Prostate gland (tissue), 2 donors: ENCODE data around the gene GCSAML. TPM values are rescaled to one million over a fixed set of nuclear protein-coding genes. Genes with fewer than 3 reads are reported as not detected.

Experiments
- DNase-seq: peaks from one replicate; pipeline ENCODE4 v3.0.0-alpha.2; 2019; ENCODE audit warnings: low spot score
- H3K27ac ChIP-seq, 2 donors: fragments of 200-600 bp; sonication (generic); 2 replicates each; pipeline ENCODE4 v1.5.1; 2017 to 2019
- H3K27me3 ChIP-seq: fragments of 200-600 bp; sonication (generic); replicated peaks from 2 replicates; pipeline ENCODE4 v1.5.1; 2019; ENCODE audit not compliant: insufficient read depth
- H3K36me3 ChIP-seq, 2 donors: fragments of 200-600 bp; sonication (generic); 1 replicate in 1 of 2; 2 replicates in 1 of 2; pipeline versions ENCODE4 v1.5.1 to v1.8.1; 2017 to 2019
- H3K4me1 ChIP-seq: fragments of 200-600 bp; sonication (generic); replicated peaks from 2 replicates; pipeline ENCODE4 v1.5.1; 2019
- H3K4me3 ChIP-seq, 2 donors: fragments of 200-600 bp; sonication (generic); 2 replicates each; pipeline ENCODE4 v1.5.1; 2017 to 2019
- H3K9me3 ChIP-seq: fragments of 200-600 bp; sonication (generic); 2 replicates; pipeline ENCODE4 v1.5.1; 2017
- POLR2A ChIP-seq: fragments of 450-650 bp; IDR thresholded peaks from one replicate; pipeline ENCODE4 v1.6.1; 2016; ENCODE audit warnings: antibody characterized with exemption, mild to moderate bottlenecking
- POLR2AphosphoS5 ChIP-seq: sonication (generic); formaldehyde crosslinking; IDR thresholded peaks from one replicate; pipeline ENCODE4 v1.6.1; 2017; ENCODE audit warnings: antibody characterized with exemption
- WGBS: methylation state at CpG from one replicate; pipeline ENCODE4 v1.1.5; 2018; 5-methylcytosine and 5-hydroxymethylcytosine counted together
- intact Hi-C: fragments of 100-400 bp; cut with DNase I; formaldehyde crosslinking; loops from one replicate; pipeline ENCODE4 v1.14.2; 2022
- total RNA-seq, 2 donors: library from RNA; depleted of rRNA; stranded (reverse); fragments of >200 nt; gene quantifications; one replicate each; pipeline ENCODE4 v1.1.0, GENCODE V29; 2016
- TF ChIP-seq, protein P1 (sequence below), 4 experiments: fragments of 200-600 bp in 2 of 4; fragments of 450-650 bp in 2 of 4; sonication (generic) in 2 of 4; IDR thresholded peaks; 1 replicate in 3 of 4; 2 replicates in 1 of 4; pipeline ENCODE4 v1.5.1; 2016 to 2019; ENCODE audit warnings: antibody characterized with exemption in 4 of 4, mild to moderate bottlenecking in 2 of 4, moderate library complexity in 2 of 4

GCSAML gene
- total RNA-seq, 2 donors from 2014 or later, result 1.2 to 1.5 TPM

DNA sequence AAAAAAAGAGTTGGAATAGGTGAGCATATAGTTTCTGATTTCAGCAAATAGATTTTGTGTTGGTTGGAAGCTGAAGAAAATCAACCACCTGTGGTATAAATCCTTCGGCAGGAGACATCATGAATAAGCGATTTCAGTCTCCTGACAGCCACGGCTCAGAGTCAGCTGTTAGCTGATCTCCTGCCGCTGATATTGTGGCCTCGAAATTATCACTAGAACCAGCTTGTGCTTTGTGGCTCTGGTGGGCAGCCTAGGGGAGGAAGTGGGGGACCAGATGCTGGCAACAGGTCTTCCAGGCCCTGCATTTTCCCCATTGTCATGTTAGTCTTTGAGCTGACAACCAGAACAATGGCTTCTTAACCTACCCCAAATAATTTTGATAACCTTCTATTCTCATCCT, 842 bp upstream of the GCSAML start:
- TF ChIP-seq, protein P1, sequence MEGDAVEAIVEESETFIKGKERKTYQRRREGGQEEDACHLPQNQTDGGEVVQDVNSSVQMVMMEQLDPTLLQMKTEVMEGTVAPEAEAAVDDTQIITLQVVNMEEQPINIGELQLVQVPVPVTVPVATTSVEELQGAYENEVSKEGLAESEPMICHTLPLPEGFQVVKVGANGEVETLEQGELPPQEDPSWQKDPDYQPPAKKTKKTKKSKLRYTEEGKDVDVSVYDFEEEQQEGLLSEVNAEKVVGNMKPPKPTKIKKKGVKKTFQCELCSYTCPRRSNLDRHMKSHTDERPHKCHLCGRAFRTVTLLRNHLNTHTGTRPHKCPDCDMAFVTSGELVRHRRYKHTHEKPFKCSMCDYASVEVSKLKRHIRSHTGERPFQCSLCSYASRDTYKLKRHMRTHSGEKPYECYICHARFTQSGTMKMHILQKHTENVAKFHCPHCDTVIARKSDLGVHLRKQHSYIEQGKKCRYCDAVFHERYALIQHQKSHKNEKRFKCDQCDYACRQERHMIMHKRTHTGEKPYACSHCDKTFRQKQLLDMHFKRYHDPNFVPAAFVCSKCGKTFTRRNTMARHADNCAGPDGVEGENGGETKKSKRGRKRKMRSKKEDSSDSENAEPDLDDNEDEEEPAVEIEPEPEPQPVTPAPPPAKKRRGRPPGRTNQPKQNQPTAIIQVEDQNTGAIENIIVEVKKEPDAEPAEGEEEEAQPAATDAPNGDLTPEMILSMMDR (IDR thresholded peaks at IDR 0.05), result no peak
- no peak for TF ChIP-seq POLR2AphosphoS5
- TF ChIP-seq POLR2A, result no peak
- Histone ChIP-seq H3K4me3 (no peak overlapping the region), H3K36me3 (no peaks in the 10 kb centered on the region), H3K4me1 (no peaks in the 10 kb centered on the region), H3K9me3 (no peaks in the 10 kb centered on the region), H3K27me3 (no peaks in the 10 kb centered on the region), H3K27ac (no peak overlapping the region)
- intact Hi-C loops, result no loop called here
- no peak for DNase-seq
- WGBS, result 79% methylated on average over 5 of the region's 5 CpGs

DNA sequence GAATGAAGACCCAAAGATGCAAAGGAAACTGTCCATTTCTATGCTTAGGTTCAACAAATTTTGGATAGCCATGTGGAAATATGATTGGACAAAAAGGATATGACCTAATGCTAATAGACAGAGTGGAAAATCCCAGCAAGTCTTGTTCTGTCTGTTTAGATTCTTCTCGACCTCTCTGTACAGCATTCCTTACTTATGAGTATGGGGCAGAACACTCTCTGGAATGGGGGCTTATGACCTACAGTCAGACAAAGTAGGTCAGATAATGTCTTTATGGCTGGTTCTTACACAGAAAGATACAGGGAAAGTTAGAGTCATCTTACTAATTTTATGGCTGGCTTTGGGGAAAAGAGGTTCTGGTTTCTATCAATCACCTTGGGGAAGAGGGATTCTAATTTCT, 2.8 kb downstream of the GCSAML start:
- H3K36me3 ChIP-seq, result no peaks in the 10 kb centered on the region
- H3K9me3 ChIP-seq, result no peaks in the 10 kb centered on the region
- intact Hi-C loops, result no loop called here
- TF ChIP-seq POLR2A, result no peak
- H3K27me3 ChIP-seq, result no peaks in the 10 kb centered on the region
- DNase-seq, result no peak
- H3K4me3 ChIP-seq, result no peak overlapping the region
- no peak overlapping the region for H3K27ac ChIP-seq
- no peaks in the 10 kb centered on the region for H3K4me1 ChIP-seq
- WGBS, result 18% methylated on average over 1 of the region's 1 CpG

DNA sequence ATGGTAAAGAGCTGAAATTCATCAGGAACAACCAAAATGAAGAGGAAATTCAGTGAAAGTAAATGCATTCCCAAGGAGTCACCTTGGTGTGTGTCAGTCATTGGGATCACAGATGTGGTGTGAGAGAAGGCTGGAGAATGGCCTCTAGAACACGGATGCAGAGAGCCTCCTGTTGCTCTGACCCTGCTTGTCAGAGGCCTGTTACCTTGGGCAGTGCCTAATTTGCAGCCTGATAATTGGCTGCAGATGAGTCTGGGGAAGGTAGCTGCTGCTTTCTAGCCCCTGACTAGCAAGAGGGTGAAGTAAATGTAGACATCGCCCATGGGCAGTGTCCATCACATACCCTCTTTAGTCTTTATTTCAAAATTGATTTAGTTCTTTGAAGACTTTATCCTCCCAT, 3.3 kb downstream of the GCSAML start:
- no peak overlapping the region for H3K27ac ChIP-seq

DNA sequence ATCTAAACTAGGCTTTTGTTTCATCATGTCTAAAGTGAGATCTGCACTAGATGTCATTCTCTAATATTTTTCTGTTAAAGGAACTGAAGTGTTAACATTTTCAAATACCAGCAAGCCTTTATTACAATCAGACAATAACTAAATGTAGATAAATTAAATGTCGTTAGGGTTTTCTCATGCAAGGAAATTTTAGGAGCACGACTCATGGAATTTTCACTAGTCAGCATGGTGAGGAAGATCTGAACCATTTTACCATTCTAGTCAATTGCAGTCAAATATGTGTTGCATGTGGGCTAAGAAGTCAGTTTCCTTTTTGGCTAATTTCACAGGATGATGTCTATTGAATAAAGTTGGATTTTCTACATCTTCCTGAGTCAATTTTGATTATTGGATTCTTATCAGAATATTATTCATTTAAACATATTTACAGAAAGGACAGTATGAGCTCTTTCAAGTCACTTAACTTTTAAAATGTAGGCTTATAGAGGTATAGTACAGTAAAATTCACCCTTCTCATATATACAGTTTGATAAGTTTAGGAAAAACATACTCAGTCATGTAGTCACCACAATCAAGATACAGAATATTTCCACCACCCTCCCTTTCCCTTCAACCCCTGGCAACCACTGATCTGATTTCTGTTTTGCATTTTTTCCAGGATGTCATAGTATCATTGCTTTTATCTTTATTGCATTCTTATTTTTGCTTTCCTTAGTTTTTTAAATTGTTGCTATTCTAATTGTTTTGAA, 9.2 kb downstream of the GCSAML start:
- Histone ChIP-seq H3K4me1 (no peaks in the 10 kb centered on the region), H3K36me3 (no peaks in the 10 kb centered on the region), H3K27ac (no peak overlapping the region), H3K4me3 (no peak overlapping the region), H3K27me3 (no peaks in the 10 kb centered on the region), H3K9me3 (no peaks in the 10 kb centered on the region)
- TF ChIP-seq POLR2AphosphoS5, result no peak
- TF ChIP-seq POLR2A, result no peak
- TF ChIP-seq, protein P1 (IDR thresholded peaks at IDR 0.05), result no peak
- intact Hi-C loops, result no loop called here
- 76% methylated on average over 2 of the region's 2 CpGs for WGBS
- no peak for DNase-seq

More for the DNA sequence above, 3.3 kb downstream of the GCSAML start:
- TF ChIP-seq, protein P1 (IDR thresholded peaks at IDR 0.05), result no peak
- TF ChIP-seq POLR2AphosphoS5 (no peak), POLR2A (no peak)
- intact Hi-C loops, result no loop called here
- no peaks in the 10 kb centered on the region for H3K9me3 ChIP-seq
- no peaks in the 10 kb centered on the region for H3K27me3 ChIP-seq
- WGBS, result 60% methylated on average over 2 of the region's 2 CpGs
- H3K4me1 ChIP-seq, result no peaks in the 10 kb centered on the region
- no peaks in the 10 kb centered on the region for H3K36me3 ChIP-seq
- H3K4me3 ChIP-seq, result no peak overlapping the region
- no peak for DNase-seq

DNA sequence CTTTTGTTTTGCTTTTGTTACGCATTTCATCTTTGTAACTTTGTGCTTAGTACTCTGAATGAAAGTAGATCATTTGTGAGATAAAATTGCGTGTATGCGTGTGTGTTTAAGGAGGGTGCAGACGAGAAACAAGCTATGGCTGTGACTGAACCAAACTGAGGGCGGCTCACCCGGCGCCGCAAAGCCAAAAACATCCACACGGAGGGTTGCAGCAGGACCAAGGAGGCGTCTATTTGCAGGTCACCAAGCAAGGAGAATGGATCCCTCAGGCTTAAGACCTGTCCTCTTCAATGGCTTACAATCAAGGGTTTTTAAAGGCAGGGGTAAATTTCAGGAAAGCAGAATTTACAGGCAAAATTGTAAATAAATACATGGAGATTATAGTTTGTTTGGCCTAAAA, 12.8 kb downstream of the GCSAML start:
- WGBS, result 42% methylated on average over 10 of the region's 10 CpGs
- H3K4me1 ChIP-seq, result no peaks in the 10 kb centered on the region
- no peaks in the 10 kb centered on the region for H3K27me3 ChIP-seq
- H3K27ac ChIP-seq, result no peak overlapping the region
- H3K9me3 ChIP-seq, result no peaks in the 10 kb centered on the region
- no peaks in the 10 kb centered on the region for H3K36me3 ChIP-seq
- DNase-seq, result no peak
- no peak for TF ChIP-seq POLR2A
- TF ChIP-seq, protein P1 (IDR thresholded peaks at IDR 0.05), result no peak
- no peak for TF ChIP-seq POLR2AphosphoS5
- H3K4me3 ChIP-seq, result no peak overlapping the region
- intact Hi-C loops, result no loop called here
